Measurements from ENCODE around the gene BAIAP2L2. TPM values are rescaled to one million over a fixed set of nuclear protein-coding genes. Genes with fewer than 3 reads are reported as not detected.
"Not testable (repeated sequence)": the region's sequence is repeated elsewhere in the genome, so short reads cannot be mapped to it uniquely, and the experiment has no call there.

The BAIAP2L2 gene
- total RNA-seq, 1 experiment from 2014 or later = 2.3 TPM

GRCh38 chr22:38038426-38038825 lies 72.1 kb downstream of the BAIAP2L2 start:
- H2AFZ ChIP-seq (ENCODE audit: low read length) = no peak overlapping the region
- no peak overlapping the region for H3K18ac ChIP-seq (ENCODE audit: insufficient read length, low read depth, low read length)
- H3K9ac ChIP-seq (ENCODE audit: extremely low read depth, insufficient read length, low read length) = no peak overlapping the region
- H3K27me3 ChIP-seq (ENCODE audit: insufficient read depth, low read length) = no peaks in the 10 kb centered on the region
- H3T11ph ChIP-seq (ENCODE audit: low read length) = no peak overlapping the region
- H3K36me3 Mint-ChIP-seq (ENCODE audit: insufficient read depth in 1 of 3, low read depth in 3 of 3) = no peaks in the 10 kb centered on the region
- H4K8ac ChIP-seq (replicated peaks; ENCODE audit: insufficient read length, low read depth, low read length) = no peak overlapping the region
- H3K23ac ChIP-seq (ENCODE audit: insufficient read length, low read depth, low read length) = no peak overlapping the region
- H3K27me3 Mint-ChIP-seq (ENCODE audit: low read depth) = peaks cover 12% of the 10 kb centered on the region
- no peak overlapping the region for H2AK5ac ChIP-seq (ENCODE audit: insufficient read length, low read length)
- H4K91ac ChIP-seq (ENCODE audit: insufficient read length, low read depth, low read length) = no peak overlapping the region
- no peak overlapping the region for H3K4ac ChIP-seq (ENCODE audit: low read depth, low read length)
- H4K5ac ChIP-seq (ENCODE audit: insufficient read length, low read depth, low read length) = no peak overlapping the region
- no peak overlapping the region for H3K4me3 Mint-ChIP-seq
- H3K9me3 Mint-ChIP-seq = no peaks in the 10 kb centered on the region
- H3K27ac ChIP-seq (ENCODE audit: insufficient read length, low read depth, low read length) = no peak overlapping the region
- H3K14ac ChIP-seq (ENCODE audit: insufficient read depth, low read length) = no peak overlapping the region
- no peaks in the 10 kb centered on the region for H3K23me2 ChIP-seq (ENCODE audit: insufficient read length, low read depth, low read length, poor library complexity, severe bottlenecking)
- no peak overlapping the region for H2BK12ac ChIP-seq (ENCODE audit: insufficient read length, low read depth, low read length)
- no peak overlapping the region for H2BK15ac ChIP-seq (ENCODE audit: low read depth, low read length)
- no peaks in the 10 kb centered on the region for H4K20me1 ChIP-seq (ENCODE audit: control insufficient read depth, insufficient read depth, insufficient read length)
- H3K4me1 Mint-ChIP-seq = peaks cover 13 to 35% of the 10 kb centered on the region in 2 experiments
- no peak for DNase-seq
- H2BK120ac ChIP-seq (ENCODE audit: low read depth, low read length, poor library complexity, severe bottlenecking) = no peak overlapping the region
- no CpG with 5 or more reads among the region's 23 CpGs for WGBS (ENCODE audit: extremely low coverage, insufficient read length, low lambda C conversion rate)
- no peaks in the 10 kb centered on the region for H3K79me1 ChIP-seq (ENCODE audit: insufficient read depth, low read depth, low read length, poor library complexity, severe bottlenecking)
- no peaks in the 10 kb centered on the region for H3K79me2 ChIP-seq (ENCODE audit: insufficient read depth, low read length)
- H3K4me1 ChIP-seq (ENCODE audit: insufficient read depth, low read length) = peaks cover 4% of the 10 kb centered on the region; the same call in 1 of the 2 replicates
- H2BK5ac ChIP-seq (ENCODE audit: insufficient read length, low read length) = no peak overlapping the region
- no peak overlapping the region for H2BK20ac ChIP-seq (ENCODE audit: low read depth, low read length, poor library complexity, severe bottlenecking)
- no peak for TF ChIP-seq CTCF (conservative IDR thresholded peaks at IDR 0.05)
- no peak overlapping the region for H3K27ac Mint-ChIP-seq
- H3K9me3 ChIP-seq (ENCODE audit: control insufficient read depth, low read depth, low read length) = no peaks in the 10 kb centered on the region
- no peak overlapping the region for H3K56ac ChIP-seq (ENCODE audit: insufficient read length, low read depth, low read length)
- H3K4me2 ChIP-seq (ENCODE audit: insufficient read depth, insufficient read length, low read length) = no peak overlapping the region

DNA sequence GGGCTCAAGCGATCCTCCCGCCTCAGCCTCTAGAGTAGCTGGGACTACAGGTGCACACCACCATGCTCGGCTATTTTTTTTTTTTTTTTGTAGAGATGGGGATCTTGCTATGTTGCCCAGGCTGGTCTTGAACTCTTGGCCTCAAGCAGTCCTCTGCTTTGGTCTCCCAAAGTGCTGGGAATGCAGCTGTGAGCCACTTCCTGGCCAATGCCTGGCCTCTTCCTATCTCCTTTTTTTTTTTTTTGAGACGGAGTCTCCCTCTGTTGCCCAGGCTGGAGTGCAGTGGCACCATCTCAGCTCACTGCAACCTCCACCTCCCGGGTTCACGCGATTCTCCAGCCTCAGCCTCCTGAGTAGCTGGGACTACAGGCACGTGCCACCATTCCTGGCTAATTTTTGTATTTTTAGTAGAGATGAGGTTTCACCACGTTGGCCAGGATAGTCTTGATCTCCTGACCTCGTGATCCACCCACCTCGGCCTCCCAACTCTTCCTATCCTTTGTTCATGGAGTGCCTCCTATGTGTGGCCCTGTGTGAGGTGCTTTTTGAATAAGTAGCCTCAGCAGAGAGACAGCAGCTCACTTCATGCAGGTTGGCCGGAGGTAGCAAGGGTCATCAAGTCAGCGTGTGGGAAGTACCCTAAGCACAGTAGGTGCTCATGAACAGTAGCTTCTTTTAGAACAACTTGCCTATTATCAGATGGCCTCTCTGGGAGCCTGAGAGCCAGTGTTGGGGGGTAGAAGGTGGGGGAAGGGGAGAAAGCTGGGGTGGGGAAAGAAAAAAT lies 72.9 kb downstream of the BAIAP2L2 start:
- not testable (repeated sequence) for H2BK120ac ChIP-seq (ENCODE audit: low read depth, low read length, poor library complexity, severe bottlenecking); H2BK15ac ChIP-seq (ENCODE audit: low read depth, low read length); H3K27ac ChIP-seq (ENCODE audit: insufficient read length, low read depth, low read length); H2AFZ ChIP-seq (ENCODE audit: low read length); H3K9ac ChIP-seq (ENCODE audit: extremely low read depth, insufficient read length, low read length); H3K79me2 ChIP-seq (ENCODE audit: insufficient read depth, low read length); H2BK5ac ChIP-seq (ENCODE audit: insufficient read length, low read length); H3K18ac ChIP-seq (ENCODE audit: insufficient read length, low read depth, low read length); H2BK12ac ChIP-seq (ENCODE audit: insufficient read length, low read depth, low read length); H4K91ac ChIP-seq (ENCODE audit: insufficient read length, low read depth, low read length); H3K4me2 ChIP-seq (ENCODE audit: insufficient read depth, insufficient read length, low read length); H4K5ac ChIP-seq (ENCODE audit: insufficient read length, low read depth, low read length); H3K9me3 Mint-ChIP-seq; H3K36me3 Mint-ChIP-seq (ENCODE audit: insufficient read depth in 1 of 3, low read depth in 3 of 3); H3K4ac ChIP-seq (ENCODE audit: low read depth, low read length); H2AK5ac ChIP-seq (ENCODE audit: insufficient read length, low read length); DNase-seq; H3K4me1 ChIP-seq (ENCODE audit: insufficient read depth, low read length); H3T11ph ChIP-seq (ENCODE audit: low read length); H3K14ac ChIP-seq (ENCODE audit: insufficient read depth, low read length); H3K56ac ChIP-seq (ENCODE audit: insufficient read length, low read depth, low read length); H3K9me3 ChIP-seq (ENCODE audit: control insufficient read depth, low read depth, low read length); H3K4me3 Mint-ChIP-seq; H4K20me1 ChIP-seq (ENCODE audit: control insufficient read depth, insufficient read depth, insufficient read length); H4K8ac ChIP-seq (replicated peaks; ENCODE audit: insufficient read length, low read depth, low read length); H3K23ac ChIP-seq (ENCODE audit: insufficient read length, low read depth, low read length); H3K27me3 ChIP-seq (ENCODE audit: insufficient read depth, low read length); H3K79me1 ChIP-seq (ENCODE audit: insufficient read depth, low read depth, low read length, poor library complexity, severe bottlenecking); H3K23me2 ChIP-seq (ENCODE audit: insufficient read length, low read depth, low read length, poor library complexity, severe bottlenecking); H2BK20ac ChIP-seq (ENCODE audit: low read depth, low read length, poor library complexity, severe bottlenecking)
- no CpG with 5 or more reads among the region's 13 CpGs for WGBS (ENCODE audit: extremely low coverage, insufficient read length, low lambda C conversion rate)
- Mint-ChIP-seq H3K4me1 (peaks cover 13 to 35% of the 10 kb centered on the region in 2 experiments), H3K27me3 (ENCODE audit: low read depth) (peaks cover 12% of the 10 kb centered on the region), H3K27ac (peak overlapping the region in 1 of 3 experiments; percentile 50; a peak in 1 of 7 replicates)

Measured in H9 (cell line).